ENCODE results near the gene DMD. TPM values are rescaled to one million over a fixed set of nuclear protein-coding genes. Genes with fewer than 3 reads are reported as not detected.

The DMD gene
- total and polyA plus RNA-seq, 2 of the 8 experiments (the other 6 are each of a cell fraction or from before 2014, with no cell fraction given) = 4.8 to 7.4 TPM

- Histone ChIP-seq H3K27ac (ENCODE audit: low read depth, low read length) (no peak overlapping the region), H3K9ac (replicated peaks in 1 of 4; ENCODE audit: extremely low read depth in 1 of 4, low read depth in 3 of 4, low read length in 3 of 4) (no peak overlapping the region), H2AFZ (ENCODE audit: low read length) (no peak overlapping the region), H3K18ac (ENCODE audit: extremely low read depth, low read length) (no peak overlapping the region), H3K4me3 (ENCODE audit: extremely low read depth in 1 of 4, insufficient read depth in 2 of 4, low read depth in 3 of 4, low read length in 4 of 4) (no peak overlapping the region), H4K5ac (ENCODE audit: insufficient read length, low read depth, low read length) (no peak overlapping the region), H2BK20ac (ENCODE audit: low read length) (no peak overlapping the region), H2BK15ac (ENCODE audit: low read length) (no peak overlapping the region), H3K9me3 (ENCODE audit: insufficient read depth in 2 of 2, low read depth in 1 of 2, low read length in 1 of 2) (no peaks in the 10 kb centered on the region), H2BK120ac (replicated peaks; ENCODE audit: low read depth, low read length) (no peak overlapping the region), H3K79me2 (ENCODE audit: control insufficient read depth in 1 of 2, insufficient read depth in 2 of 2, low read length in 2 of 2) (no peaks in the 10 kb centered on the region), H4K20me1 (replicated peaks in 1 of 2; ENCODE audit: control insufficient read depth in 1 of 2, insufficient read depth in 2 of 2, low read length in 2 of 2) (no peaks in the 10 kb centered on the region), H3K23ac (ENCODE audit: insufficient read length) (no peak overlapping the region), H2AK5ac (ENCODE audit: low read depth, low read length) (no peak overlapping the region), H4K8ac (ENCODE audit: extremely low read depth, insufficient read depth, low read length) (no peak overlapping the region), H3K4ac (replicated peaks; ENCODE audit: insufficient read length, low read depth, low read length) (no peak overlapping the region), H3K27me3 (replicated peaks in 1 of 4; ENCODE audit: control insufficient read depth in 3 of 4, extremely low read depth in 1 of 4, insufficient read depth in 3 of 4, low read length in 3 of 4) (no peaks in the 10 kb centered on the region), H3K4me2 (ENCODE audit: insufficient read depth in 1 of 2, low read depth in 2 of 2, low read length in 2 of 2) (no peak overlapping the region), H3K56ac (replicated peaks; ENCODE audit: insufficient read length, low read depth, low read length) (no peak overlapping the region), H3K23me2 (ENCODE audit: low read depth, low read length) (no peaks in the 10 kb centered on the region), H3K4me1 (replicated peaks in 1 of 4; ENCODE audit: control insufficient read depth in 3 of 4, insufficient read depth in 4 of 4, low read length in 3 of 4) (no peaks in the 10 kb centered on the region), H3K79me1 (ENCODE audit: low read depth, low read length) (no peaks in the 10 kb centered on the region), H2BK5ac (ENCODE audit: low read depth, low read length) (no peak overlapping the region), H4K91ac (replicated peaks; ENCODE audit: insufficient read length, low read length) (no peak overlapping the region), H2BK12ac (ENCODE audit: low read depth, low read length) (no peak overlapping the region), H3K14ac (ENCODE audit: insufficient read length) (no peak overlapping the region), H3K36me3 (ENCODE audit: control insufficient read depth in 2 of 4, insufficient read depth in 4 of 4, low read length in 3 of 4) (no peaks in the 10 kb centered on the region)
- ChIA-PET POLR2A (ENCODE audit: partially characterized antibody) (no interaction called here), CTCF (ENCODE audit: partially characterized antibody) (no interaction called here)
- 90% methylated on average over 2 of the region's 2 CpGs; no CpG with 5 or more reads in 1 of the 2 experiments for WGBS, 2 experiments (ENCODE audit: extremely low coverage in 1 of 2, insufficient coverage in 1 of 2, insufficient read length in 1 of 2, insufficient replicate concordance in 2 of 2, low coverage in 1 of 2, low lambda C conversion rate in 2 of 2, missing lambda C conversion rate in 1 of 2)
- FAIRE-seq = no peak
- DNase-seq (ENCODE audit: low read depth in 1 of 2, low spot score in 2 of 2) = no peak
- no peak for TF ChIP-seq JUN (IDR thresholded peaks at IDR 0.05; ENCODE audit: low read depth, low read length)
- no peak for TF ChIP-seq EGR1 (IDR thresholded peaks at IDR 0.05; ENCODE audit: borderline replicate concordance, low read depth, low read length)
- TF ChIP-seq EP300 (IDR thresholded peaks at IDR 0.05; ENCODE audit: borderline replicate concordance in 1 of 2, low read depth in 2 of 2, low read length in 2 of 2) = no peak
- no peak for TF ChIP-seq CBX5 (IDR thresholded peaks at IDR 0.05; ENCODE audit: low read depth, low read length)
- TF ChIP-seq SAP30 (IDR thresholded peaks at IDR 0.05; ENCODE audit: insufficient read depth, insufficient replicate concordance, low read length) = no peak
Observed at GRCh38 chrX:31708116-31708515, 1503.2 kb downstream of the DMD start.

All from H1 (cell line).